A549 (cell line): ENCODE results near the gene PRDM11.

ENCODE experiments used
- CBX2 ChIP-seq: fragments of 200-600 bp; sonication (generic); IDR thresholded peaks from 2 replicates; pipeline ENCODE4 v1.6.1; 2016; ENCODE audit warnings: low read depth, mild to moderate bottlenecking, borderline replicate concordance
- JUN ChIP-seq, 2 experiments: fragments of >200 bp; sonication (Bioruptor Twin); formaldehyde crosslinking; IDR thresholded peaks; 2 replicates in 1 of 2; 3 replicates in 1 of 2; pipeline ENCODE4 v1.6.1; 2016 to 2017
- RAD21 ChIP-seq, 2 experiments: fragments of >200 bp in 1 of 2; sonication (Bioruptor Twin) in 1 of 2; formaldehyde crosslinking in 1 of 2; IDR thresholded peaks in 1 of 2; conservative IDR thresholded peaks in 1 of 2; 2 replicates in 1 of 2; 3 replicates in 1 of 2; pipeline ENCODE4 v1.6.1; 2012 to 2018; ENCODE audit warnings: inconsistent platforms in 1 of 2
- ZNF302 ChIP-seq: fragments of 250-450 bp; sonication (Bioruptor Pico); IDR thresholded peaks from 2 replicates; pipeline ENCODE4 v1.9.0; 2021; ENCODE audit warnings: inconsistent platforms, mild to moderate bottlenecking, moderate library complexity

- TF ChIP-seq ZNF302 (CRISPR knock-in tag), result no peak
- no peak for TF ChIP-seq RAD21 (conservative IDR thresholded peaks at IDR 0.05 in 1 of 2, IDR thresholded peaks at IDR 0.05 in 1 of 2)
- TF ChIP-seq CBX2, result no peak
- peak in 1 of 2 experiments; percentile 43; a peak in 4 of 5 replicates for TF ChIP-seq JUN (IDR thresholded peaks at IDR 0.05)
Measured at GRCh38 chr11:45146072-45147016, at the start of gene PRDM11.
